K562 (cell line): ENCODE measurements around the gene EMILIN3.
A peak's percentile ranks its signal among the peaks of the same experiment; 100 is the strongest.

ENCODE experiments used
- CTCF ChIP-seq, 3 experiments: IDR thresholded peaks in 2 of 3; conservative IDR thresholded peaks in 1 of 3; 2 replicates each; pipeline ENCODE4 v1.5.1; 2011 to 2012; ENCODE audit warnings: low read length in 3 of 3, mild to moderate bottlenecking in 3 of 3, control low read depth in 2 of 3, improper control_type of control experiment in 1 of 3, inconsistent platforms in 1 of 3, low read depth in 1 of 3, mixed read lengths in 1 of 3, moderate library complexity in 1 of 3; ENCODE audit not compliant: insufficient read depth in 2 of 3
- HLTF ChIP-seq: fragments of 450-650 bp; IDR thresholded peaks from 2 replicates; pipeline ENCODE4 v1.6.1; 2016
- LCOR ChIP-seq: sonication (generic); formaldehyde crosslinking; IDR thresholded peaks from 2 replicates; pipeline ENCODE4 v1.8.0; 2022; ENCODE audit warnings: mild to moderate bottlenecking, missing genetic modification reagents
- PHF21A ChIP-seq: fragments of 450-650 bp; IDR thresholded peaks from 2 replicates; pipeline ENCODE4 v1.6.1; 2017; ENCODE audit warnings: low read depth, borderline replicate concordance
- TCF7L2 ChIP-seq: fragments of 150-350 bp; IDR thresholded peaks from 2 replicates; pipeline ENCODE4 v1.6.1; 2016; ENCODE audit warnings: low read depth, mild to moderate bottlenecking, low read length, moderate library complexity
- ZNF274 ChIP-seq: IDR thresholded peaks from 2 replicates; pipeline ENCODE4 v1.6.1; 2011; ENCODE audit warnings: low read depth, mild to moderate bottlenecking, low read length, moderate library complexity, borderline replicate concordance
- ZZZ3 ChIP-seq: fragments of 450-650 bp; IDR thresholded peaks from 2 replicates; pipeline ENCODE4 v1.6.1; 2016; ENCODE audit warnings: antibody characterized with exemption, mild to moderate bottlenecking, moderate library complexity

GRCh38 chr20:41411391-41411847, 44.8 kb upstream of the EMILIN3 start:
- no peak for TF ChIP-seq ZZZ3
- TF ChIP-seq TCF7L2: no peak
- peak in 2 of 3 experiments; percentile 48 to 53; a peak in 4 of 6 replicates for TF ChIP-seq CTCF (IDR thresholded peaks at IDR 0.05 in 2 of 3, conservative IDR thresholded peaks at IDR 0.05 in 1 of 3; ENCODE audit: insufficient read depth in 2 of 3, low read depth in 1 of 3, low read length in 3 of 3)
- TF ChIP-seq HLTF: no peak
- no peak for TF ChIP-seq LCOR (CRISPR knock-in tag)
- no peak for TF ChIP-seq ZNF274
- no peak for TF ChIP-seq PHF21A
